Activated naive CD8-positive, alpha-beta T cell treated with anti-CD3 and anti-CD28 coated beads, Interleukin-2, amount 50 U/mL, for 16 hours (primary cell): ENCODE data around the gene SORCS2.

Experiments used
- DNase-seq: peaks from one replicate; pipeline ENCODE4 v3.0.0-alpha.2; 2020; ENCODE audit warnings: low read depth, low spot score

Gene SORCS2

DNA sequence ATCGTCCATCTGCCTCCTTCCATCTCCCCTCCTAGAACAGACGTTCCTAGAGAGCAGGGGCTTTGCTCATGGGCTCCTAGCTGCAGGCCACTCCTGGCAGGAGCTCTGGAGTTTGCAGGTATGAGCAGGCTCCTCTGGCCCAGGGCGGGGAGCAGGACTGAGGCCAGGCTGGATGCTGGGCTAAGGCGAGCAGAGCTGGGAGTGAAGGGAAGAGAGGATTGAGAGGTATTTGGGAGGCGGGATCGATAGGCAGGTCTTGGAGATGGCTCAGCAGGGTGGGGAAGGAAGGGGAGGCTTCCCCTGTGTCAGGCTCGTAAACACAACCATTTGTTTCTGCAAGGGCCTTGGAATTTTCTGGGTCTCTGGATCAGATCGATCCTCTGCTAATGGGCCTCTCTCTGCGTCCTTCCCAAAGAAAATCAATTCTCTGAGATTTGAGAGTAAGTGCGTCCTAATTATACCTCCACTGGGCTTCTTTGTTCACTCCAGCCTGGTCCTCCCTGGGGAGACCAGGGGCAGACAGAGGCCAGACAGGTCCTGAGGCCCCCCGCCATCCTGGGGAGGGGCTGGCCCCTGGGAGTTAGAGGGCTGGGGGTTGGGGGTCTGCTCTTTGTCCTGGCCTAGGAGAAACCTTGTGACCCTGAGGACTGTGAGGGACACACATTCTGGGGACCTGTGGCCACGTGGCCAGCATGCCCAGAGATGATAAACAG, 337.2 kb downstream of the SORCS2 start:
- DNase-seq: no peak

DNA sequence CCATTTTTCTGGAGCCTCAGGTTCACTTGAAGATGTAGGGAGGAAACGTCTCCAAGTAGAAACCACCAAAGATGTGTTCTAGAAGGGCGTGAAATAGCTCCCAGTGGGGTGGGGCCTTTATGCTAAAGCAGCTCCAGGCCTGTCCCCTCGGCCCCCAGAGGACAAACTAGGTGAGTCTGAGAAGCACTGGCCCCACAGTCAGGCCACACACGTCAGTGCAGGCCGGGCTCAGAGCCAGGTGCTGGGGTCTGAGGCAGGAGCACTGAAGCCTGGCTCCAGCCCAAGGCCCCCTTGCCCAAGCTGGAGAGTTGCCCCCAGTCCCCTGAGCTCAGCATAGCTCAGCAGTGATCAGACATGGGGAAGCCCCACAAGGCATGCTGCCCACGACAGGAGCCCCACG, 337.7 kb downstream of the SORCS2 start:
- DNase-seq: no peak

DNA sequence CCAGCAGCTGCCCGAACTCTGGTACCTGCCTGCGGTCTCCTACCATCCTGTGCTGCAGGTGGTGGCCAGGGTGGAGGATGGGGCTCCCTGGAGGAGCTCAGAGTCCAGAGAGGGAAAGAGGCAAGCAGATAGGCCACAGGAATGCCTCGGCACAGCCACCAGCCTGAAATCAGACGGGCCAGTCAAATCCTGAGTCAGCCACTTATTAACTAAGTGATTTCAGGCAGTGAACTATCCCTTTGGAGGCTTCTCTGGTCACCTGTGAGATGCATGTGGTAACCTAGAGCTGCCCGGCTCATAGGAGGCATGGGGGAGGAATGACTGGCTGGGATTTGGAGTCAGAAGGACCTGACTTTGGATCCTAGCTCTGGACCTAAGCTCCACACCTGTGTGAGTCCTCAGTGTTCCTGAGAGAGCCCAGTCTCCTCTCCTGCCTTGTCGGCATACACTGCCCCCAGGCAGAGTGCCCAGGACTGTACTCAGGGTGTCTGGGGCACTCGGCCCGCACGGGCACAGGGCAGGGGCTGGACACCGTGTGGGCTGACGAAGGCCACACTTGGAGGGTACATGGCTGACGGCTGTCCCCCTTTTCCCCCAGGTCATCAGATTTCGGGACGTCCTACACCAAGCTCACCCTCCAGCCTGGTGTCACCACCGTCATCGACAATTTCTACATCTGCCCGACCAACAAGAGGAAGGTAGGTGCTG, 338.7 kb downstream of the SORCS2 start:
- DNase-seq: no peak

DNA sequence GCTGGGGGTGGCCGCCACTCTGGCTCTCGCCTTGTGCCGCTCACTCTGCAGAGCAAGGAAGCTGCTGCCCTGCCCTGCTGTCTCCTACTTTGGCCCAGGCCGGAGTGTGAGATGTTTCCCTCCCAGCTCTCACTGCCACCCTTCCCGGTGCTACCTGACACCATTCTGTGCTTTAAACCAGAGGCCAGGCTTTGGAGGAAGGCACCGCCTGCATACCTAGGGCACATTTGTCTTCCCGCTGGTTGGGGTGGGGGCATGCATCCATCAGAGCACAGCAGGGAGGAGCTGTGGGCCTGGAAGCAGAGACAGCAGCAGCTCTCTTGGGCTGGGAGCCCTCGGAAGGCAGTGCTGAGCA, 339.3 kb downstream of the SORCS2 start:
- no peak for DNase-seq

DNA sequence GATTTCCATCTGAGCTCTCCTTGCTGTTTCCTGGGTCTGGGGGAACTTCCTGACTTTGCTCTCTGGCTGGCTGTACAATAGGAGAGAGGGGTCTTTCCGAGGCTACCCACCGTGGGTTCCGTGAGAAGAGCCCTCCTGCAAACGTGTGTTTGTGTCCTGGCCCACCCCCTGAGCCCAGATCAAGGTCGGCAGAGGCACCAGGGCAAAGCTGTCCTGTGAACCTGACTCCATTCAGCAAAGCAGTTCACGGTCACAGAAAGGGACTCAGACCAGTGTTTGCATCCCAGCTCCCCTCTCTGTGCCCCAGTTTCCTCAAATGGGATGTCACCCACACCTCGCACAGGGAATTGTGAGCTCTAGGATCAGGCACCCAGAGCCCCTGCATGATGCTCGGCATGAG, 339.7 kb downstream of the SORCS2 start:
- DNase-seq: no peak

GRCh38 chr4:7533267-7533666, 340.9 kb downstream of the SORCS2 start:
- no peak for DNase-seq

- no peak for DNase-seq
These were observed 342.8 kb downstream of the SORCS2 start for GRCh38 chr4:7535094-7535493.

GRCh38 chr4:7535619-7536018, 343.3 kb downstream of the SORCS2 start:
- DNase-seq: no peak

DNA sequence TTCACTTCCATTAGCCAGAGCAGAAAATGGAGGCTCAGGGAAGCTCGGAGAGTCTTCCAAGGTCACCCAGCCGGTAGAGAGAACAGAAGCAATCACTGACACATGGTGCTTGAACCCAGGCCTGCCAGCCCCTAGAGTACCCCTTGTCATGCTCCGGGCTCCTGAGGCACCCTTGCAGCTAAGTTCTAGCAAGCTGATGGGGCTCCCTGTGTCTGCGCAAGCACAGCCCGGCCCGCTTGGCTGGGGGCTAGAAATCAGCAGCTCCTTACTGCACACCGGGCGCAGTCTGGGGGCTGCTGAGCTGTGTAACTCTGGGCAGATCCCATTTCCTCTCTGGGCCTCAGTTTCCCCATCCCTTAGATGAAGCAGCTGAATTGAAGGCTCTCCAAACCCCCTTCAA, 344.5 kb downstream of the SORCS2 start:
- no peak for DNase-seq

DNA sequence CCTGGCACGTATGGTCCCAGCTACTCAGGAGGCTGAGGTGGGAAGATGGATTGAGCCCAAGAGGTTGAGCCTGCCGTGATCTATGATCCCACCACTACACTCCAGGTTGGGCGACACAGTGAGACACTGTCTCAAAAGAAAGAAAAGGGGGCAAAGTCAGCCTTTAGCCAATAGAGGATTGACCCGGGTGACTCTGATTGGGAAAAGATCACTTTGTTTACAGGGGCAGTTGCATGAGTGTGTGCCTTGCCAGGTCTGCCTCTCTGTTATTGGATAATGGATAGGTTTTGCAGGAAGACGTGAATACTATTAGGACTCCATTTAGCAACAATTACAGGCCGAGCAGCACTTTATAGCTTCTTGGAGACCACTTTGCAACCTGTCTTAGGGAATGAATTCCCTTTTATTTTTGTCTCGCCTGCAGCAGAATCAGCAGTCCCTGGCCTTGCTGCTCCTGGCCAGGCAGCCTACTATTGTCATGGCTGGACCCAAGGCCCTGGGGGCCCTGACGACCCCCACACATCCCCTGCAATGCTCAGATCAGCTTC, 345.6 kb downstream of the SORCS2 start:
- DNase-seq: no peak

GRCh38 chr4:7538518-7538917, 346.2 kb downstream of the SORCS2 start:
- no peak for DNase-seq

- no peak for DNase-seq
These were observed 346.8 kb downstream of the SORCS2 start for GRCh38 chr4:7539186-7539585.

DNA sequence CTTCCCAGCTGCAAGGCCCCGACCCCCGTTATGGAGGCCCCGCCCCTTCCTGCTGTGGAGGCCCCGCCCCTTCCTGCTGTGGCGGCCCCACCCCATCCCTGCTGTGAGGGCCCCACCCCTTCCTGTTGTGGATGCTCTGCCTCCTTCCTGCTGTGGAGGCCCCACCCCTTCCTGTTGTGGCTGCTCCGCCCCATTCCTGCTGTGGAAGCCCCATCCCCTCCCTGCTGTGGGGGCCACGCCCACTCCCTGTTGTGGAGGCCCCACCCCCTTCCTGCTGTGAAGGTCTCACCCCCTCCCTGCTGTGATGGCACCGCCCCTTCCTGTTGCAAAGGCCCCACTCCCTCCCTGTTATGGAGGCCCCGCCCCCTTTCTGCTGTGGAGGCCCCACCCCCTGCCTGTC, 347.3 kb downstream of the SORCS2 start:
- no peak for DNase-seq

GRCh38 chr4:7540206-7540605, 347.9 kb downstream of the SORCS2 start:
- no peak for DNase-seq

DNA sequence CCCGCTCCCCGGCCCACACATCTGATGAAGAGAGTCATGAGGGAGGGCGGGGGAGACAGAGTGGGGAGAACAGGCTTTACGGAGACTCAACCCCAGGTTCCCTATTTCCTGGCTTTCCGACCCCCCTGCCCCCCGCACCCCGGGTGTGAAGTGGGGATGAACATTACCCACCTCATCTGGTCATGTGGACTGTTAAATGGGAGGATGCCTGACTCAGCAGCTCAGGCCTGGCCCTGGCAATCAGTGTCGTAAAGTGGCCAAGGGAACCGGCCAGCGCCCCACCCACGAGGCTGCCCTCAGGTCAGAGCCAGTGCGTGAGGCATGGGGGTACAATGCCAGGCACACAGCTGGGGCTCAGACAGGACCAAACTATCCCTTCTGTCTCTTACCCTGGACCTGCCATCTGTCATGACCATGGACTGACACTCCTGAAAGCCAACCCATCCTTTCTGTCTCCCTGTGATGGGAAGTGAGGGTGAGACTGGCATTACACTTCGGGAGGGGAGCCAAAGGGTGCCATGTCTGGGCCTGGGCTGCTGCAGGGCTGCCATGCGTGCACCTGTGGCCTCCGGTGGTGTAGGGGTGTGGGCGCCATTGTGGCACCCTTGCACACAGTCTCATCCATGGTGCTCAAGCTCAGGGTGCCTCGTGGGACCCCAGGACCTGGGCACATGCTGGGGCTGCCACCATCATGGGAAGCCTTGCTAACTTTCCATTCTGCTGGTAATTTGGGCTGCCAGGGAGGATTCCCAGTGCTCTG, 348.5 kb downstream of the SORCS2 start:
- DNase-seq: no peak

GRCh38 chr4:7541414-7541810, 349.1 kb downstream of the SORCS2 start:
- DNase-seq: no peak

DNA sequence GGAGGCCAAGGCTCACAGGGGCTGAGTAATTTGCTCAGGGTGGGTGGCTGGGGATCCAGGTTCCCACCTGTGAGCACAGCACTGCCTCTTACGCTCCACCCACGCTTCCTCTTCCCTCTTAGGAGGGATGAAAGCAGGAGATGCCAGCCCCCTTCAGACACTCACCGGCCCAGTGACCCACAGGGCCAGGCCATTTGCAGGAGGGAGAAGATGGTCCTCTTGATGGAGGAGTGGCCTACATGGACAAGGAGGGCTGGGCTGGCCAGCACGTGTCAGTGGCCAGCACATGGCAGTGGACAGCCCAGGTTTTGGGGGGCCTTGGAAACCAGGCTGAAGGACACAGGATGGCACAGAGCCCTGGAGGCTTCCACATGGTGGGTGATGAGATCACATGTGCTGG, 350.4 kb downstream of the SORCS2 start:
- no peak for DNase-seq

GRCh38 chr4:7546152-7546808, 353.9 kb downstream of the SORCS2 start:
- DNase-seq: no peak

DNA sequence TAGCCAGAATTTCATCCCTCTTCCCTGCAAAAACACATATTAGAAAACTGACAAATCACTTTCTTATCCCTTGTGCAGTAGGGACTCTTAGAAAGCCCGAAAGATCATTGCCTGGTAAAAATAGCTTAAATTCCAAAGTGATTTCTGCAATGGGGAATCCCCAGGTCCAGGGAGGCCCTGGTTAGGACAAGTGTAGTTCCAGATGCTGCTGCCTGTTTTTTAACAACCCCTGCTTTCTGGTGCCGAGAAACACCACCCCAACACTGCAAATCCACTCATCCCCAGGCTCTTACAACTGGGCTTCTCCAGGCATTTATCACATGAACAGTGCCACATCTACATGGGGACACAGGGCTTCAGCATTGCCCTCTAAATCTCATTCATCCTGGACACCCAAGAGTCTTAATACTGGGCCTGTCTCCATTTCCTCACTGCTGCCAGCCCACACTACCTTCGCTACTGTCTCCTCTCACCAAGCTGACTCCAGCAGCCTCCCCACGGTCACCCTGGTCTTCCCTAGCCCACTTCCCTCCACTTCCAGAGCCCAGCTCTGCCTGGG, 354.6 kb downstream of the SORCS2 start:
- DNase-seq: no peak

DNA sequence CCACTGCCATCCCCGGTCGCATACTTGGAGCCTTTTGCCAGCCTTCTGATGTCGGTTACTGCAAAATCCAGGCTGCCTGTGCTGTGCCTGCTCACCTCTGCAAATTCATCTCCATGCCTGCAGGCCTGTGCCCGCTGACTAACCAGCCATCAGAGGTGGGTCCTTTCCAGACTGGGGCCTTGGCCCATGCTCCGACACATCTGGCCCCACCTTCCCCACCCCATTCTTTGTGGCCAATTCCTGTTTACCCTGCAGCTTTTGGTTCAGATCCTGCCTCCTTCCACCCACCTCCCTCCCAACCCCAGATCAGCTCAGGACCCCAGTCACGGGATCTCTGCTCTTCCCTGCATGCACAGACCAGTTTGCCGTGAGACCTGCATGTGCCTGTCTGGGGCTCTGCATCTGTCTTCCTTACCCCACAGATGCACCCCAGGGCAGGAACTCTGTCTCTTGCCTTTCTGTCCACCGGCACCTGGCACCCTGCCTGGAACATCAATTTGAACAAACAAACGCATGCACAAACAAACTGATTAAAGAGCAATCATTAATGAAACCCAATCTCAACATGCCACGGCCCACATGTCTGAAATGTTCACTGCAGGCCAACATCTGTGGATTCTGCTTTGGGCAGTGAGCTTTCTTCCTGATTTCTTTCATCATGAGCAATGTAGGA, 355.2 kb downstream of the SORCS2 start:
- DNase-seq: no peak

DNA sequence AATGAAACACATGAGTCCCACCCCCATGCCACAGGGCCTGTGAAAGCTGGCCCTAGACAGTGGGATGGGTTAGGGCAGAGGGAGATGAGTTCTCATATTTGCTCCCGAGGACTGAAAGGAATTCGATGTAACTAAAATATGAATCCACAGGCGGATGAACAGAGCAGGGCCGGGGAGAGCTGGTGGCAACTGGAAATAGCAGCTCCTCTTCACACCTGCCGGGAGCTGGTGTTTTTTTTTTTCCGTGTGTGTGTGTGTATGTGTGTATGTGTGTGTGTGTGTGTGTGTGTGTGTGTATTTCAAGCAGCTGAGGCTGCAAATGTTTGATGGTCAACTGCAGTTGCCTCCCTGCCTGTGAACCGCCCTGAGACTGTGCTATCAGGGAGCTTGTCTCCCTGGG, 357.5 kb downstream of the SORCS2 start:
- no peak for DNase-seq
